Mammary epithelial cell (primary cell): ENCODE data around the gene WDR1.

Experiments
- EZH2 ChIP-seq: IDR thresholded peaks from 2 replicates; pipeline ENCODE4 v1.6.1; 2012; ENCODE audit warnings: low read length, inconsistent platforms, borderline replicate concordance
- TF ChIP-seq, protein P1 (sequence below), 2 donors: IDR thresholded peaks in 1 of 2; conservative IDR thresholded peaks in 1 of 2; 2 replicates each; pipeline ENCODE4 v1.5.1; 2011 to 2012; ENCODE audit warnings: inconsistent platforms in 2 of 2, low read length in 2 of 2, mild to moderate bottlenecking in 2 of 2, control low read depth in 1 of 2, low read depth in 1 of 2; ENCODE audit not compliant: insufficient read depth in 1 of 2; ENCODE audit errors: extremely low read depth in 1 of 2

DNA sequence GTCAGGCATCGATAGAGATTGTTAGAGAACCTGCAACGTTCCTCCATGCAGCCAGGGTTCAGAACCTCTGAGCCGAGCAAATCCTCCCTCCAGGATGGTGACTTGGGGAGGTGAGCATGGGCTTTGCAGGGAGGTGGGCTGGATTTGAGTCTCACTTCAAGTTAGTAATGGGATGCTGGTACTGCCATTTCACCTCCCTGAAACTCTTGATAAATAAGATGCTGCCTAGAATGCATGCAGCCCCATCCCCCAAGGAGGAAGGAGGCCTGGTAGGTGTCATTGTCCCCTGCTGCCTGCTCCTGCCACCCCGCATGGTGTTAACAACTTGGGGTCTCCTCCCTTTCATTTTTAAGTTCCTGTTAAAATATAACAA is 59.6 kb downstream of the WDR1 start:
- TF ChIP-seq, protein P1, sequence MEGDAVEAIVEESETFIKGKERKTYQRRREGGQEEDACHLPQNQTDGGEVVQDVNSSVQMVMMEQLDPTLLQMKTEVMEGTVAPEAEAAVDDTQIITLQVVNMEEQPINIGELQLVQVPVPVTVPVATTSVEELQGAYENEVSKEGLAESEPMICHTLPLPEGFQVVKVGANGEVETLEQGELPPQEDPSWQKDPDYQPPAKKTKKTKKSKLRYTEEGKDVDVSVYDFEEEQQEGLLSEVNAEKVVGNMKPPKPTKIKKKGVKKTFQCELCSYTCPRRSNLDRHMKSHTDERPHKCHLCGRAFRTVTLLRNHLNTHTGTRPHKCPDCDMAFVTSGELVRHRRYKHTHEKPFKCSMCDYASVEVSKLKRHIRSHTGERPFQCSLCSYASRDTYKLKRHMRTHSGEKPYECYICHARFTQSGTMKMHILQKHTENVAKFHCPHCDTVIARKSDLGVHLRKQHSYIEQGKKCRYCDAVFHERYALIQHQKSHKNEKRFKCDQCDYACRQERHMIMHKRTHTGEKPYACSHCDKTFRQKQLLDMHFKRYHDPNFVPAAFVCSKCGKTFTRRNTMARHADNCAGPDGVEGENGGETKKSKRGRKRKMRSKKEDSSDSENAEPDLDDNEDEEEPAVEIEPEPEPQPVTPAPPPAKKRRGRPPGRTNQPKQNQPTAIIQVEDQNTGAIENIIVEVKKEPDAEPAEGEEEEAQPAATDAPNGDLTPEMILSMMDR (conservative IDR thresholded peaks at IDR 0.05 in 1 of 2, IDR thresholded peaks at IDR 0.05 in 1 of 2; ENCODE audit: extremely low read depth in 1 of 2, insufficient read depth in 1 of 2, low read depth in 1 of 2, low read length in 2 of 2) = no peak
- TF ChIP-seq EZH2 = no peak
